Left lung (tissue), 10 donors: ENCODE measurements around the gene MKS1. TPM values are rescaled to one million over a fixed set of nuclear protein-coding genes. Genes with fewer than 3 reads are reported as not detected.

Experiments used
- ATAC-seq: fragments of 200-7000 bp; cut with Tn5 transposase; one replicate; pipeline ENCODE4 v1.9.1; 2020; ENCODE audit warnings: moderate library complexity
- DNase-seq, 4 donors: peaks; one replicate each; pipeline ENCODE4 v3.0.0-alpha.2; 2013 to 2020
- H3K27ac ChIP-seq, 2 donors: fragments of 200-600 bp; sonication (generic) in 1 of 2; one replicate each; pipeline versions ENCODE4 v1.5.0 to v1.8.0; 2020 to 2021
- H3K27me3 ChIP-seq, 2 donors: fragments of 200-600 bp; sonication (generic) in 1 of 2; one replicate each; pipeline versions ENCODE4 v1.5.0 to v1.8.0; 2020 to 2021
- H3K36me3 ChIP-seq, 2 donors: fragments of 200-600 bp; sonication (generic) in 1 of 2; one replicate each; pipeline versions ENCODE4 v1.5.0 to v1.8.0; 2020 to 2021
- H3K4me1 ChIP-seq, 2 donors: fragments of 200-600 bp; one replicate each; pipeline ENCODE4 v1.8.0; 2021
- H3K4me3 ChIP-seq, 2 donors: fragments of 200-600 bp; sonication (generic) in 1 of 2; one replicate each; pipeline versions ENCODE4 v1.5.0 to v1.8.0; 2020 to 2021; ENCODE audit warnings: mild to moderate bottlenecking in 1 of 2
- H3K9me3 ChIP-seq, 2 donors: fragments of 200-600 bp; sonication (generic) in 1 of 2; one replicate each; pipeline versions ENCODE4 v1.5.0 to v1.8.0; 2020 to 2021
- intact Hi-C, 2 donors: fragments of 100-400 bp; cut with DNase I; formaldehyde crosslinking; loops; one replicate each; pipeline versions ENCODE4 v1.11.2 to v1.14.2; 2022
- polyA plus RNA-seq, 6 donors: library from polyadenylated mRNA; unstranded; fragments of 120-200 nt; gene quantifications; one replicate each; pipeline ENCODE4 v1.2.1, GENCODE V29; 2013; ENCODE audit not compliant: insufficient read length in 6 of 6
- total RNA-seq, 2 donors: library from RNA; stranded (reverse); fragmentation: NEBNext Ultra II Directional; extraction: Animal tissue kit (Norgen Biotek cat#: 25700); gene quantifications; one replicate each; pipeline ENCODE4 v1.2.1, GENCODE V29; 2021
- TF ChIP-seq, protein P1 (sequence below), 2 donors: fragments of 200-600 bp; sonication (generic) in 1 of 2; IDR thresholded peaks; one replicate each; pipeline versions ENCODE4 v1.5.0 to v1.8.0; 2021; ENCODE audit warnings: antibody characterized with exemption in 2 of 2
- donor health status: DM: no; HTN: yes; CAD: no.
- donor health status: DM: no; HTN: no; CAD: no.

Gene MKS1
- total and polyA plus RNA-seq, 8 donors: 16.4 to 46.8 (median 37.7) TPM

GRCh38 chr17:58232707-58233156 is 13.7 kb upstream of the MKS1 start:
- ATAC-seq (peak; percentile 87), DNase-seq (peak in 1 of 4 donors; percentile 61)
- TF ChIP-seq, protein P1, sequence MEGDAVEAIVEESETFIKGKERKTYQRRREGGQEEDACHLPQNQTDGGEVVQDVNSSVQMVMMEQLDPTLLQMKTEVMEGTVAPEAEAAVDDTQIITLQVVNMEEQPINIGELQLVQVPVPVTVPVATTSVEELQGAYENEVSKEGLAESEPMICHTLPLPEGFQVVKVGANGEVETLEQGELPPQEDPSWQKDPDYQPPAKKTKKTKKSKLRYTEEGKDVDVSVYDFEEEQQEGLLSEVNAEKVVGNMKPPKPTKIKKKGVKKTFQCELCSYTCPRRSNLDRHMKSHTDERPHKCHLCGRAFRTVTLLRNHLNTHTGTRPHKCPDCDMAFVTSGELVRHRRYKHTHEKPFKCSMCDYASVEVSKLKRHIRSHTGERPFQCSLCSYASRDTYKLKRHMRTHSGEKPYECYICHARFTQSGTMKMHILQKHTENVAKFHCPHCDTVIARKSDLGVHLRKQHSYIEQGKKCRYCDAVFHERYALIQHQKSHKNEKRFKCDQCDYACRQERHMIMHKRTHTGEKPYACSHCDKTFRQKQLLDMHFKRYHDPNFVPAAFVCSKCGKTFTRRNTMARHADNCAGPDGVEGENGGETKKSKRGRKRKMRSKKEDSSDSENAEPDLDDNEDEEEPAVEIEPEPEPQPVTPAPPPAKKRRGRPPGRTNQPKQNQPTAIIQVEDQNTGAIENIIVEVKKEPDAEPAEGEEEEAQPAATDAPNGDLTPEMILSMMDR (IDR thresholded peaks at IDR 0.05): no peak

GRCh38 chr17:58231641-58232040 is 12.6 kb upstream of the MKS1 start:
- intact Hi-C loops: no loop called here
- Histone ChIP-seq H3K27me3 (peaks cover 4 to 41% of the 10 kb centered on the region in 2 donors), H3K9me3 (no peaks in the 10 kb centered on the region), H3K4me3 (no peak overlapping the region), H3K4me1 (peaks cover 0 to 6% of the 10 kb centered on the region in 2 donors), H3K36me3 (no peaks in the 10 kb centered on the region), H3K27ac (no peak overlapping the region)
- no peak for ATAC-seq
- no peak for DNase-seq
- TF ChIP-seq, protein P1 (IDR thresholded peaks at IDR 0.05): no peak

More at GRCh38 chr17:58232707-58233156, 13.7 kb upstream of the MKS1 start:
- H3K9me3 ChIP-seq: no peaks in the 10 kb centered on the region
- peaks cover 0 to 6% of the 10 kb centered on the region in 2 donors for H3K4me1 ChIP-seq
- no peak overlapping the region for H3K4me3 ChIP-seq
- no peaks in the 10 kb centered on the region for H3K36me3 ChIP-seq
- peaks cover 4 to 43% of the 10 kb centered on the region in 2 donors for H3K27me3 ChIP-seq
- no peak overlapping the region for H3K27ac ChIP-seq
- intact Hi-C loops: no loop called here

GRCh38 chr17:58229881-58230280 is 10.8 kb upstream of the MKS1 start:
- H3K4me3 ChIP-seq: no peak overlapping the region
- H3K4me1 ChIP-seq: peaks cover 0 to 6% of the 10 kb centered on the region in 2 donors
- H3K27ac ChIP-seq: no peak overlapping the region
- H3K9me3 ChIP-seq: no peaks in the 10 kb centered on the region
- H3K36me3 ChIP-seq: no peaks in the 10 kb centered on the region
- DNase-seq (no peak), ATAC-seq (no peak)
- H3K27me3 ChIP-seq: peaks cover 0 to 27% of the 10 kb centered on the region in 2 donors
- TF ChIP-seq, protein P1 (IDR thresholded peaks at IDR 0.05): no peak
- intact Hi-C loops: no loop called here

- ATAC-seq (no peak), DNase-seq (no peak)
- TF ChIP-seq, protein P1 (IDR thresholded peaks at IDR 0.05): no peak
- intact Hi-C loops: no loop called here
- Histone ChIP-seq H3K4me1 (peaks cover 0 to 6% of the 10 kb centered on the region in 2 donors), H3K27ac (no peak overlapping the region), H3K27me3 (peaks cover 0 to 22% of the 10 kb centered on the region in 2 donors), H3K9me3 (no peaks in the 10 kb centered on the region), H3K36me3 (no peaks in the 10 kb centered on the region), H3K4me3 (no peak overlapping the region)
Observed at GRCh38 chr17:58229384-58229783, 10.3 kb upstream of the MKS1 start.

DNA sequence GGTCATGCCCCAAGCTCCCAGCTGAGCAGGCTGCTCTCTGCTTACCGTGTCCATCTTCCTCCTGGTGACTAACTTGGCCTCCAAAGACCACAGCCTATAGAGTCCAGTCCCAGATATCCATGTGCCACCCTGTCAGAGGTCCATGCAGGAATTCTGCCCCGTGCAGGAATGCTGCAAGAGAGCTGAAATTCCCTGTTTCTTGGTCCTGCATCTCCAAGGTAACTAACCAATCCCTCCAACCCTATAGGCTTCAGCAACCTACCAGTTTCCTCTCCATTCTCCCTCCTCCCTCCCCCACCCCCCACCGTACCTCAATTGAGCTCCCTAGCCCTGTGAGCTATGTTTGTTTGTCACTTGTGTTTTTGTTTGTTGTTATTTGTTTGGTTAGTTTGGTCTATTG is 9.6 kb upstream of the MKS1 start:
- DNase-seq (no peak), ATAC-seq (no peak)
- Histone ChIP-seq H3K4me3 (no peak overlapping the region), H3K27ac (no peak overlapping the region), H3K9me3 (no peaks in the 10 kb centered on the region), H3K36me3 (no peaks in the 10 kb centered on the region), H3K4me1 (peaks cover 0 to 6% of the 10 kb centered on the region in 2 donors), H3K27me3 (peaks cover 0 to 18% of the 10 kb centered on the region in 2 donors)
- intact Hi-C loops: no loop called here
- TF ChIP-seq, protein P1 (IDR thresholded peaks at IDR 0.05): no peak
